Measurements from ENCODE around the gene TNNT1.

- TF ChIP-seq CTCF (IDR thresholded peaks at IDR 0.05) (no peak), EZH2 (IDR thresholded peaks at IDR 0.05) (no peak)
These were observed 36.7 kb downstream of the TNNT1 start for GRCh38 chr19:55112246-55112776.
